GM19467 (cell line): ENCODE results near the gene ADORA1.

Experiments
- ATAC-seq: cut with Tn5 transposase; IDR thresholded peaks from one replicate; pipeline ENCODE4 v1.9.1; 2021; ENCODE audit warnings: mild to moderate bottlenecking, moderate library complexity; ENCODE audit not compliant: unreplicated experiment

Gene ADORA1

GRCh38 chr1:203138066-203138465, 10.5 kb downstream of the ADORA1 start:
- ATAC-seq = no peak

GRCh38 chr1:203139976-203140475, 12.5 kb downstream of the ADORA1 start:
- ATAC-seq = no peak

GRCh38 chr1:203140743-203141520, 13.4 kb downstream of the ADORA1 start:
- ATAC-seq = no peak

GRCh38 chr1:203142124-203142523, 14.6 kb downstream of the ADORA1 start:
- ATAC-seq = no peak

DNA sequence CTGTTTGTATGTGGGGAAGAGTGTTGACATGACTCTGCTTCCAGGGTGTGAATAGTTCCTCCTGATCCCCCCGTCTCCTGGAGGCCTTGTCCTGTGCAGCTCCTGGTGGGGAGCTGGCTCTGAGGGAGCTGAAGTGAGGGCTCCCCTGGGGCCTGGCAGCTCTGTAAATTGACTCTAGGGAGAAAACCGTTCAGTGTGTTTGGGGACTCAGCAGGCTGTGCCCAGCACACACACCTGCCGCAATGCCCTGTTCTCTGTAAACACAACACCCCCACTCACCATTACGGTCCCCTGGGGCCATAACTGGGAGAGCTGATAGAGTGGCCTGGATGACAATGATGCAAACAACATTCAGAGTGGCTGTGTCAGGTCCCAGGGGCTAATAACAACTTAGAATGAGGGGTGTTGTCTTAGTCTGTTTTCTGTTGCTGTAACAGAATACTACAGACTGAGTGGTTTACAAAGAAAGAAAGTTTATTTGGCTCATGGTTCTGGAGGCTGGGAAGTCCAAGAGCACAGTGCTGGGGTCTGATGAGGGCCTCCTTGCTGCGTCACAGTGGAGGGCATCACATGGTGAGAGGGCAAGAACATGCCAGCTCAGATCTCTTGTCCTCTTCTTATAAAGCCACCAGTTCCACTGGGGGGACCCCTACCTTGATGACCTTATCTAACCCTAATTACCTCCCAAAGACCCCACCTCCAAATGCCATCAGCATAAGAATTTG, 15.3 kb downstream of the ADORA1 start:
- ATAC-seq = no peak

GRCh38 chr1:203143641-203144040, 16.1 kb downstream of the ADORA1 start:
- ATAC-seq = no peak

GRCh38 chr1:203144661-203145060, 17.1 kb downstream of the ADORA1 start:
- no peak for ATAC-seq

DNA sequence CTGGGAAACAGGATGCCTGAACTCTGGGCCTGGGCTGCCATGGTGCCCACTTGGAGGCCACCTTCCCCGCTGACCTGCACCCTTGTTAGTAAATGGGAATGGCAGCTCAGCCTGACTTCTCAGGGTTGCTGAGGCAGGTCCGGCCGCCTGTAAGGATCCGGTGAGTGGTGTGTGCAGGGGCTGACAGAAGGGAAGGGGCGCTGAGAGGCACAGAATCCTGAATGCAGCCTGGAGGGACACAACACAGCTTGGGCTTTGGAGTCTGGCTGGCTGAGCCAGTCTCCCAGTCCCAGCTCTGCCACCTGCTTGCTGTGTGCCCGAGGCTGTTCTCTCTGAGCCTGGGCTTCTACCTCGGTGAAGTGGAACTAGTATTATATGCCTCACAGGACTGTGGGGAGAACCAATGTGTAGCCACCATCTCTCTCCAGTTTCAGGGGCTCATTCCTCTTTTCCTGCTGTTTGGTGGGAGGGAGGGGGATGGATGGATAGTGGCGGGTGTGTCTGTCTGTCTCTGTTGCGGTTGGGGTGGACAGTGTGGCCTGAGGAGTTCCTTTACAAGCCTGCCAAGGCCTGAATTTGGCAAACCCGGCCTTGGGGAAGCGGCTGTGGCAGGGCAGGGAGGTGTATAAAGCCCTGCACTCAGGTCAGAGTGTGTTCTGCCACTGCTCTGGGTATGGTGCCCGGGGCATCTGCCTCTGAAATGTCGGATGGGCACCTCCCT, 18.0 kb downstream of the ADORA1 start:
- ATAC-seq = no peak

GRCh38 chr1:203146042-203146369, 18.5 kb downstream of the ADORA1 start:
- no peak for ATAC-seq

- no peak for ATAC-seq
These were observed 19.0 kb downstream of the ADORA1 start for GRCh38 chr1:203146537-203146936.

DNA sequence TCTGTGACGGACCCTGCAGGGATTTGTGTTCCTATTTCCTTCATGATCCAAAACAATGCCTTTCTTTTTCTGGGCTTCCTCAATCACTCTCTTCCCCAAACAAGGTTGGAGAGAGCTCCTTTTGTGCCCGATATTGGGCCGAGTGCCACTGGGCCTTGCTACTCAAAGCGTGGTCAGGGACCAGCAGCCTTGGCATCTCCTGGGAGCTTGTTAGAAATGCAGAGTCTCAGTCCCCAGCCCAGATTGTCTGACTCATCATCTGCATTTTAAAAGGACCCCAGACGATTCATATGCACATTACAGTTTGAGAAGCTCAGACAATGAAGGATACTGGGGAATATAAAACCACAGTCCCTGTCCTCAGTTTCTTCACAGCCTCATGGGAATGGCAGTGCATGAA, 19.9 kb downstream of the ADORA1 start:
- no peak for ATAC-seq

GRCh38 chr1:203148127-203148526, 20.6 kb downstream of the ADORA1 start:
- no peak for ATAC-seq

- ATAC-seq = no peak
These were observed 21.1 kb downstream of the ADORA1 start for GRCh38 chr1:203148579-203148978.

GRCh38 chr1:203149188-203149840, 21.8 kb downstream of the ADORA1 start:
- no peak for ATAC-seq

GRCh38 chr1:203150511-203151297, 23.2 kb downstream of the ADORA1 start:
- ATAC-seq = no peak

DNA sequence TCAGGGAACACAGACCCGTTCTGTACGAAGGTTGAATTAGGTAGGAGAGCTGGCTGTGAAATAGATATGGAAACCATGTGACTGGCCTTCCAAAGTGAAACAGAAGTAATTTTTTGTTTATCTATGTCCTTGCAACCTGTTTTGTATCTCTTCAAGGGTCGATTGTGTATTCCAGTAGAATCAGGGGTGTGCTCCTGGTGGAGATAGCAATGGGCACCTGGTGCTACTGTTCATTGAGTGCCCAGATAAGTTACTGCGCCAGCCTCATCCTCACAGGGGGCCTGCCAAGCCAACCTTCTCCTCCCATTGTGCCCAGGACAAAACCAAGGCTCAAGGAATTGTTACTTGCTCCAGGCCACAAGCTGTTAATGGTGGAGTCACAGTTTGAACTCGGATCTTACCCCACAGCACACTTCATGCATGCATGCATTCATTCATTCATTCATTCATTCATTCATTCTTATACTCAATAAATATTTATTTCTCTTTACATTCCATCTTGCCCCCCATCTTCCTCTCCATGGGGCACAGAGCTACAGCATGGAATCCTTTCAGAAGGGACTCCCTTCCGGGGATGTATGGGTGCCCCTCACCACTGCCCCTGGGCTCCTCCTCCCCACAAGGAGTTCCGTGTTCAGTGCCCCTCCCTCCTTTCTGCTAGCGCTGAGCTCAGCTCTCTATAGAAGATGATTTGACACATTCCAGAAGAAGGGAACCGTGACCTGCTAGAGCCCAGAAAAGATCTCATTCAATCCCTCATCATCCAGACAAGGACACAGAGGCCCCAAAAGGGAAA, 24.0 kb downstream of the ADORA1 start:
- ATAC-seq = no peak

- ATAC-seq = no peak
These were observed 24.9 kb downstream of the ADORA1 start for GRCh38 chr1:203152158-203153034.
